Peyer's patch (tissue), 4 donors: Measurements from ENCODE around the gene H6PD. TPM values are rescaled to one million over a fixed set of nuclear protein-coding genes. Genes with fewer than 3 reads are reported as not detected.

Experiments
- DNase-seq, 3 donors: peaks; one replicate each; pipeline ENCODE4 v3.0.0-alpha.2; 2017 to 2019
- H3K27ac ChIP-seq, 4 donors: fragments of 200-600 bp; sonication (generic); one replicate each; pipeline ENCODE4 v1.5.1; 2016 to 2019
- H3K27me3 ChIP-seq, 2 donors: fragments of 200-600 bp; sonication (generic); one replicate each; pipeline ENCODE4 v1.5.1; 2019
- H3K36me3 ChIP-seq, 3 donors: fragments of 200-600 bp; sonication (generic); one replicate each; pipeline ENCODE4 v1.5.1; 2016 to 2019
- H3K4me1 ChIP-seq, 4 donors: fragments of 200-600 bp; sonication (generic); one replicate each; pipeline ENCODE4 v1.5.1; 2016 to 2019
- H3K4me3 ChIP-seq, 4 donors: fragments of 200-600 bp; sonication (generic); 1 replicate in 3 of 4; 2 replicates in 1 of 4; pipeline ENCODE4 v1.5.1; 2016 to 2019; ENCODE audit warnings: mild to moderate bottlenecking in 1 of 4
- H3K9me3 ChIP-seq, 4 donors: fragments of 200-600 bp; sonication (generic); one replicate each; pipeline ENCODE4 v1.5.1; 2016 to 2019; ENCODE audit warnings: mild to moderate bottlenecking in 1 of 4
- POLR2A ChIP-seq, 2 donors: fragments of 450-650 bp; IDR thresholded peaks; one replicate each; pipeline ENCODE4 v1.5.1; 2017; ENCODE audit warnings: antibody characterized with exemption in 2 of 2, mild to moderate bottlenecking in 2 of 2, moderate library complexity in 2 of 2
- total RNA-seq, 4 donors: library from RNA; depleted of rRNA; stranded (reverse); fragments of >200 nt; gene quantifications; one replicate each; pipeline ENCODE4 v1.1.0, GENCODE V29; 2016
- TF ChIP-seq, protein P1 (sequence below), 6 experiments: fragments of 450-650 bp in 4 of 6; fragments of 200-600 bp in 2 of 6; sonication (generic) in 1 of 6; IDR thresholded peaks; one replicate each; pipeline ENCODE4 v1.5.1; 2017 to 2019; ENCODE audit warnings: antibody characterized with exemption in 6 of 6, mild to moderate bottlenecking in 3 of 6, moderate library complexity in 1 of 6

Gene H6PD
- total RNA-seq, 4 donors from 2014 or later: 23.1 to 72.9 (median 37.2) TPM

DNA sequence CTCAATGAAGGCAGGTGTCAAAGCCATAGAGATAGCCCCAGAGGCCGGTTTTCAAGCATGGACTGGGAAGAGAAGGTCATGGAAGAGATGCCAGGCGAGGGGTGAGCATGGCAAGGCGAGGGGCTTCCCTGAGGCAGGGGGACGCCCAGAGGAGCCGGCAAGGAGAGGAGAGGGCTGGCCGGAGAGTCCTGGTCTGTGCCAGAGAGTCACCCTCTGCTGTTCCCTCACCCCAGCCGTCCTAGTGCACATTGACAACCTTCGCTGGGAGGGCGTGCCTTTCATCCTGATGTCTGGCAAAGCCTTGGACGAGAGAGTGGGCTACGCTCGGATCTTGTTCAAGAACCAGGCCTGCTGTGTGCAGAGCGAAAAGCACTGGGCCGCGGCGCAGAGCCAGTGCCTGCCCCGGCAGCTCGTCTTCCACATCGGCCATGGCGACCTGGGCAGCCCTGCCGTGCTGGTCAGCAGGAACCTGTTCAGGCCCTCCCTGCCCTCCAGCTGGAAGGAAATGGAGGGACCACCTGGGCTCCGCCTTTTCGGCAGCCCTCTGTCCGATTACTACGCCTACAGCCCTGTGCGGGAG, 28.8 kb downstream of the H6PD start:
- Histone ChIP-seq H3K4me1 (no peaks in the 10 kb centered on the region), H3K9me3 (no peaks in the 10 kb centered on the region), H3K4me3 (no peak overlapping the region), H3K27me3 (no peaks in the 10 kb centered on the region), H3K27ac (no peak overlapping the region), H3K36me3 (peaks cover 0 to 50% (median 0%) of the 10 kb centered on the region in 3 donors)
- TF ChIP-seq POLR2A (IDR thresholded peaks at IDR 0.05): no peak
- TF ChIP-seq, protein P1, sequence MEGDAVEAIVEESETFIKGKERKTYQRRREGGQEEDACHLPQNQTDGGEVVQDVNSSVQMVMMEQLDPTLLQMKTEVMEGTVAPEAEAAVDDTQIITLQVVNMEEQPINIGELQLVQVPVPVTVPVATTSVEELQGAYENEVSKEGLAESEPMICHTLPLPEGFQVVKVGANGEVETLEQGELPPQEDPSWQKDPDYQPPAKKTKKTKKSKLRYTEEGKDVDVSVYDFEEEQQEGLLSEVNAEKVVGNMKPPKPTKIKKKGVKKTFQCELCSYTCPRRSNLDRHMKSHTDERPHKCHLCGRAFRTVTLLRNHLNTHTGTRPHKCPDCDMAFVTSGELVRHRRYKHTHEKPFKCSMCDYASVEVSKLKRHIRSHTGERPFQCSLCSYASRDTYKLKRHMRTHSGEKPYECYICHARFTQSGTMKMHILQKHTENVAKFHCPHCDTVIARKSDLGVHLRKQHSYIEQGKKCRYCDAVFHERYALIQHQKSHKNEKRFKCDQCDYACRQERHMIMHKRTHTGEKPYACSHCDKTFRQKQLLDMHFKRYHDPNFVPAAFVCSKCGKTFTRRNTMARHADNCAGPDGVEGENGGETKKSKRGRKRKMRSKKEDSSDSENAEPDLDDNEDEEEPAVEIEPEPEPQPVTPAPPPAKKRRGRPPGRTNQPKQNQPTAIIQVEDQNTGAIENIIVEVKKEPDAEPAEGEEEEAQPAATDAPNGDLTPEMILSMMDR (IDR thresholded peaks at IDR 0.05): no peak
- no peak for DNase-seq

GRCh38 chr1:9263984-9264872, 29.7 kb downstream of the H6PD start:
- peaks cover 0 to 54% (median 0%) of the 10 kb centered on the region in 3 donors for H3K36me3 ChIP-seq
- no peak overlapping the region for H3K27ac ChIP-seq
- TF ChIP-seq POLR2A (IDR thresholded peaks at IDR 0.05): no peak
- TF ChIP-seq, protein P1 (IDR thresholded peaks at IDR 0.05): no peak
- no peaks in the 10 kb centered on the region for H3K4me1 ChIP-seq
- no peaks in the 10 kb centered on the region for H3K27me3 ChIP-seq
- no peak overlapping the region for H3K4me3 ChIP-seq
- no peak for DNase-seq
- no peaks in the 10 kb centered on the region for H3K9me3 ChIP-seq

- no peaks in the 10 kb centered on the region for H3K4me1 ChIP-seq
- TF ChIP-seq POLR2A (IDR thresholded peaks at IDR 0.05): no peak
- TF ChIP-seq, protein P1 (IDR thresholded peaks at IDR 0.05): no peak
- H3K36me3 ChIP-seq: peaks cover 0 to 55% (median 0%) of the 10 kb centered on the region in 3 donors
- no peaks in the 10 kb centered on the region for H3K9me3 ChIP-seq
- no peaks in the 10 kb centered on the region for H3K27me3 ChIP-seq
- no peak overlapping the region for H3K27ac ChIP-seq
- H3K4me3 ChIP-seq: no peak overlapping the region
- no peak for DNase-seq
Measured at GRCh38 chr1:9265037-9265436, 30.5 kb downstream of the H6PD start.

DNA sequence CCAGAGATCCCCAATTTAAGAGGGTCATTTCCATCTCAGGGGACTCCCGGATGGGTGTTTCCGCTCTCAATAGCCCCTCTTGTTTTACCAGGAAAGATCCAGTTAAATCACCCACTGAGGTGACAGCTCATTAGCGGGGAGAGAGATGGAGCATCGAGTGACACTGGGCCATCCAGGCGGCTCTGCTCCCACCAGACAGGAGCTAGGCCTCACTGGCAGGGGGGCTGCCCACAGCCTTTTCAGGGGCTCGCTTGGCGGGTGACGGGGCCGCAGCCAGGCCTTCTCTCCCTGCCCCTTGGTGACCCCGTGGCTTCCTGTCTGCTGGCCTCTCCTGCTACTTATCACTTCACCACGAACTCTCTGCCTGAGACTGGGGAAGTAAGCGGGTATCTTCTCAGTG, 31.4 kb downstream of the H6PD start:
- TF ChIP-seq, protein P1 (IDR thresholded peaks at IDR 0.05): no peak
- no peak for TF ChIP-seq POLR2A (IDR thresholded peaks at IDR 0.05)
- H3K9me3 ChIP-seq: no peaks in the 10 kb centered on the region
- H3K4me1 ChIP-seq: no peaks in the 10 kb centered on the region
- no peaks in the 10 kb centered on the region for H3K27me3 ChIP-seq
- no peak overlapping the region for H3K4me3 ChIP-seq
- H3K27ac ChIP-seq: no peak overlapping the region
- DNase-seq: no peak
- H3K36me3 ChIP-seq: peaks cover 0 to 55% (median 0%) of the 10 kb centered on the region in 3 donors

DNA sequence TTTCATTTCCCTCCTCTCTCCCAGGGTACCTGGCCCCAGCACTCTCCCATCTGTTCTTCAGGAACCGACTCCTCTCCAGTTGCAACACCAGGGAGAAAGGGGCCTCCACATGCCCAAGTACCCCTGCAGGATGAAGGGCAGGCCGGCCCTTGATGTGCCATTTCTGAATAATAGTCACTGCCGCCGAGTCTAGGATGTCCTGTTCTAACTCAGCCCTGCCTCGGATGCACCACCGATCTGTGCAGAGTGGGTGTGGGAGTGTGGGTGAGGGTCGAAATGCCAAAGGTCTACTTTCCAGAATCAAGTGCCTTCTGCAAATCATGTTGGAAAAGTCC, 32.7 kb downstream of the H6PD start:
- no peaks in the 10 kb centered on the region for H3K4me1 ChIP-seq
- no peak for TF ChIP-seq POLR2A (IDR thresholded peaks at IDR 0.05)
- TF ChIP-seq, protein P1 (IDR thresholded peaks at IDR 0.05): no peak
- no peak for DNase-seq
- no peaks in the 10 kb centered on the region for H3K9me3 ChIP-seq
- H3K27me3 ChIP-seq: no peaks in the 10 kb centered on the region
- no peak overlapping the region for H3K27ac ChIP-seq
- no peak overlapping the region for H3K4me3 ChIP-seq
- peaks cover 0 to 48% (median 0%) of the 10 kb centered on the region in 3 donors for H3K36me3 ChIP-seq
